DND-41 (cell line): ENCODE results near the gene CHPF.

ENCODE experiments used
- EZH2 ChIP-seq: IDR thresholded peaks from 3 replicates; pipeline ENCODE4 v1.6.1; 2012; ENCODE audit warnings: borderline replicate concordance, low read depth, mild to moderate bottlenecking, moderate library complexity, low read length, inconsistent platforms; ENCODE audit not compliant: severe bottlenecking
- TF ChIP-seq, protein P1 (sequence below): IDR thresholded peaks from 2 replicates; pipeline ENCODE4 v1.5.1; 2012; ENCODE audit warnings: borderline replicate concordance, low read length, moderate library complexity, mild to moderate bottlenecking; ENCODE audit not compliant: poor library complexity, severe bottlenecking; ENCODE audit errors: extremely low read depth

DNA sequence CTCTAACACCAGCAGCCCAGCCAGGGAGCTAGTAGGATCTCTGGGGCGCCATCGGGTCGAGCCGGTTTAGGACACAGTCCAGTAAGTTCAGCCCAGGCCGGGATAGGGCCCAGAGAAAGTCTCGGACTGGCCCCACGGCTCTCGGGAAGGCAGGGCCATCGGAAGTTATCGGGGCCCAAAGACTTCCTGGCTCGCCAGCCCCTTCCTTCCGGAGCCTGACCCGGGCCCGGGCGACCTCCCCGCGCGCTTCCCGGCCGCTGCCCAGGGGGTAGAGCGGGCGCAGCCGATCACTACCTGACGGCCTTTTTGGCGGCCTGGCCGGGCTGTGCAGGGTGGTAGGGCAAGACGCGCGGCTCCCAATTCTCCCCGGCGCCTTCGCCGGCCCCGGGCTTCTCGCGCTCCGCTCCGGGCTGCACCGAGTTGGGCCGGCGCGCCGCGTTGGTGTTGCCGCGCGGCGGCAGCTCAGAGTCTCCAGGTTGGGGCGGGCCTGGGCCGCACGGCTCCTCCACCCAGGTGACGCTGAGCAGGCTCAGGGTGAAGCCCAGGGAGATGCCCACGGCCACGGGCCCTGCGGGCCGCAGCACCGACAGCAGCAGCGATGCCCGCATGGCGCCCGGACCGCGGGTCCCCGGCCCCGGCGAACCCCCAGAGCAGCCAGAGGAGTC lies 546 bp downstream of the CHPF start:
- TF ChIP-seq, protein P1, sequence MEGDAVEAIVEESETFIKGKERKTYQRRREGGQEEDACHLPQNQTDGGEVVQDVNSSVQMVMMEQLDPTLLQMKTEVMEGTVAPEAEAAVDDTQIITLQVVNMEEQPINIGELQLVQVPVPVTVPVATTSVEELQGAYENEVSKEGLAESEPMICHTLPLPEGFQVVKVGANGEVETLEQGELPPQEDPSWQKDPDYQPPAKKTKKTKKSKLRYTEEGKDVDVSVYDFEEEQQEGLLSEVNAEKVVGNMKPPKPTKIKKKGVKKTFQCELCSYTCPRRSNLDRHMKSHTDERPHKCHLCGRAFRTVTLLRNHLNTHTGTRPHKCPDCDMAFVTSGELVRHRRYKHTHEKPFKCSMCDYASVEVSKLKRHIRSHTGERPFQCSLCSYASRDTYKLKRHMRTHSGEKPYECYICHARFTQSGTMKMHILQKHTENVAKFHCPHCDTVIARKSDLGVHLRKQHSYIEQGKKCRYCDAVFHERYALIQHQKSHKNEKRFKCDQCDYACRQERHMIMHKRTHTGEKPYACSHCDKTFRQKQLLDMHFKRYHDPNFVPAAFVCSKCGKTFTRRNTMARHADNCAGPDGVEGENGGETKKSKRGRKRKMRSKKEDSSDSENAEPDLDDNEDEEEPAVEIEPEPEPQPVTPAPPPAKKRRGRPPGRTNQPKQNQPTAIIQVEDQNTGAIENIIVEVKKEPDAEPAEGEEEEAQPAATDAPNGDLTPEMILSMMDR, result no peak
- no peak for TF ChIP-seq EZH2
